ENCODE results near the gene EI24. TPM values are rescaled to one million over a fixed set of nuclear protein-coding genes. Genes with fewer than 3 reads are reported as not detected.
"Not testable (repeated sequence)": the region's sequence is repeated elsewhere in the genome, so short reads cannot be mapped to it uniquely, and the experiment has no call there.

EI24 gene
- polyA plus RNA-seq = 90.3 TPM
- long read RNA-seq, donor 1, transcript EI24-201 (11 exons, 2,455 nt) = major isoform, 22 of 24 reads
- long read RNA-seq, donor 1, partial matches to known transcripts = 0 of 24 reads
- long read RNA-seq, donor 1, other reads (novel, unspliced or antisense) = 0 of 24 reads
- long read RNA-seq, donor 2, transcript EI24-201 (11 exons, 2,455 nt) = major isoform, 25 of 62 reads
- long read RNA-seq, donor 2, partial matches to known transcripts = 33 of 62 reads
- long read RNA-seq, donor 2, other reads (novel, unspliced or antisense) = 0 of 62 reads
- long read RNA-seq, donor 3 = 0 reads
- long read RNA-seq, donor 4, partial matches to known transcripts = 0 of 2 reads
- long read RNA-seq, donor 4, other reads (novel, unspliced or antisense) = 0 of 2 reads
- long read RNA-seq, donor 5, transcript EI24-201 (11 exons, 2,455 nt) = major isoform, 18 of 19 reads
- long read RNA-seq, donor 5, partial matches to known transcripts = 0 of 19 reads
- long read RNA-seq, donor 5, other reads (novel, unspliced or antisense) = 0 of 19 reads
- long read RNA-seq, donor 6, transcript EI24-201 (11 exons, 2,455 nt) = major isoform, 17 of 52 reads
- long read RNA-seq, donor 6, partial matches to known transcripts = 35 of 52 reads
- long read RNA-seq, donor 6, other reads (novel, unspliced or antisense) = 0 of 52 reads
- long read RNA-seq, donor 7, transcript EI24-201 (11 exons, 2,455 nt) = major isoform, 10 of 12 reads
- long read RNA-seq, donor 7, partial matches to known transcripts = 0 of 12 reads
- long read RNA-seq, donor 7, other reads (novel, unspliced or antisense) = 0 of 12 reads
- long read RNA-seq, donor 8, transcript EI24-201 (11 exons, 2,455 nt) = major isoform, 22 of 88 reads
- long read RNA-seq, donor 8, partial matches to known transcripts = 64 of 88 reads
- long read RNA-seq, donor 8, other reads (novel, unspliced or antisense) = 0 of 88 reads
- long read RNA-seq, donor 9, transcript EI24-201 (11 exons, 2,455 nt) = major isoform, 26 of 66 reads
- long read RNA-seq, donor 9, partial matches to known transcripts = 39 of 66 reads
- long read RNA-seq, donor 9, other reads (novel, unspliced or antisense) = 0 of 66 reads
- long read RNA-seq, donor 10, transcript EI24-201 (11 exons, 2,455 nt) = major isoform, 27 of 28 reads
- long read RNA-seq, donor 10, partial matches to known transcripts = 0 of 28 reads
- long read RNA-seq, donor 10, other reads (novel, unspliced or antisense) = 0 of 28 reads
- long read RNA-seq, donor 11, transcript EI24-201 (11 exons, 2,455 nt) = major isoform, 19 of 24 reads
- long read RNA-seq, donor 11, partial matches to known transcripts = 5 of 24 reads
- long read RNA-seq, donor 11, other reads (novel, unspliced or antisense) = 0 of 24 reads

DNA sequence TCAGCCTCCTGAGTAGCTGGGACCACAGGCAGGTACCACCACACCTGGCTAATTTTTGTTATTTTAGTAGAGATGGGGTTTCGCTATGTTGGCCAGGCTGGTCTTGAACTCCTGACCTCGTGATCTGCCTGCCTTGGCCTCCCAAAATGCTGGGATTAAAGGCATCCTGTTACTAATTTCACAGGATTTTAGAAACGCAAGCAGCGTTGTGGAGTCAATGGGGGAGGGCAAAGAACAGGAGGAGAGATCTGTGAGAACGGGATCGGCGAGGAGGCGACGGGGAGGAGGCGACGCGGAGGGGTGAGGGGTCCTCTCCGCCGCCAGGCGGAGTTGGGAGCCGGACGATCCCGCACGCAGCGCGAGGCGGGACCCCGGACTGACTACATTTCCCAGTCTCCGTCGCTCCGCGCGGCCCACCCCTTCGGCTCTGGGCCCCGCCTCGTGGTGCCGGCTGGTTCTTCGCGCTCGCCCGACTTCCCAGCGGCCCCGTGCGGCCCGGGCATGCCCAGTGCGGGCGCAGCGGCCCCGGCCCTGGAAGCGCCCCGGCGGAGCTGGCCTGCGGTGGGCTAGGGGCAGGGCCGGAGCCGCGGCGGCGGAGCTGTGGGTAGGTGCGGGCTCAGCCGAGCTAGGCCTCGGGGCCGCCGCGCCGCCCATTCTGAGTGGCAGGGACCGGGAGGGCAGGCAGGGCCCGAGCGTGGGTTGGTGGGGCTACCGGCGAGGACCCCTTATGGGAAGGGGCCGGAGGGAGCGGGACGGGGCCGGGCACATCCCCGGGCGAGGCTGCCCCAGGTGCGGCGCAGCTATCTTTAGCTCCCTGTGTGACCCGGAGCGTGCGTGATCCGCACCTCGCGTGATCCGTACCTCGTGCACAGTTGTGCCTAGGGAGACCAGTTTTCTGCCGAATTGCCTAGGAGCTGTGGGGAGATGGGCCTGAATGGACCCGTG lies at the start of gene EI24:
Gene EI24, plus strand, starts transcription at position 508 of the 945 bp plus-strand sequence. CDS start 3,051 bp downstream, outside the sequence.
- Histone ChIP-seq H3K36me3 (ENCODE audit: control insufficient read depth, insufficient read depth, low read length) (peaks cover 9% of the 10 kb centered on the region), H3K9me3 (ENCODE audit: control insufficient read depth, low read depth, low read length) (no peaks in the 10 kb centered on the region), H3K27me3 (ENCODE audit: control insufficient read depth, insufficient read depth, low read length) (no peaks in the 10 kb centered on the region), H3K4me1 (ENCODE audit: control insufficient read depth, insufficient read depth, low read length) (peaks cover 8% of the 10 kb centered on the region), H3K27ac (ENCODE audit: low read length) (peak within 1 kb of the TSS; percentile 13), H3K4me3 (ENCODE audit: low read length) (peak within 1 kb of the TSS; percentile 54)
- no CpG with 5 or more reads among the region's 83 CpGs for WGBS (ENCODE audit: insufficient coverage, low lambda C conversion rate)
- DNase-seq = peak; percentile 86 to 92

DNA sequence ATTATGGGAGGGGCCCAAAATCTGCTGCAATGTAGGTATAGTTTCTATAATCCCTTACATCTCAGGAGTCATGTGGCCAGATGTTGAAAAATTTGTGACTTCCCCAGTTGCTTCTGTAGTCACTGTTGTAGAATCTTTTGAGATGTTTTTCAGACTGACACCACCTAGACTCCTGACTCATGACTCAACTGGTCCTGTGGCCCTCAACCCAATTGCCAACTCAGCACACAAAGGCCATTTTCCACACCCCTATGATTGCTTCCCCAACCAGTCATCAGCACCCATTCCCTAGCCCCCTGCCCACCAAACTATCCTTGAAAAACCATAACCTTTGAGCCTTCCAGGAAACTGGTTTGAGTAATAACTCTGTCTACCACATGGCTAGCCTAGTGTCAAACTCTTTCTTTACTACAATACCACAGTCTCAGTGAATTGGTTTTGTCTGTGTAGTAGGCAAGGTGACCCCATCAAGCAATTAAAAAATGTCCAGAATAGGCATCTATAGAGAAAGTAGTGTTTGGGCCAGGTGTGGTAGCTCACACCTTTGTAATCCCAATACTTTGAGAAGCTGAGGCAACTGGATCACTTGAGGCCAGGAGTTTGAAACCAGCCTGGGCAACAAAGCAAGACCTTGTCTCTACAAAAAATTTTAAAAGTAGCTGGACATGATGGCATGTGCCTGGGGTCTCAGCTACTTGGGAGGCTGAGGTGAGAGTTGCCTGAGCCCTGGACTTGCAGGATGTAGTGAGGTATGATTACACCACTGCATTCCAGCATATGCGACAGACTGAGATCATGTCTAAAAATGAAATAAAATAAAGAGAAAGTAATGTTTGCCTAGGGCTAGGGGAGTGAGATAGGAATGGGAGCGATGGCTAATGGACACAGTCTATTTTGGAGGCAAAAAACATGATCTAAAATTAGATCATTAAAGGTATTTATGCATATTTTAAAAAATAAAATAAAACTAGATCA lies 49.1 kb upstream of the EI24 start:
- no peak for DNase-seq
- 93% methylated on average over 2 of the region's 2 CpGs for WGBS (ENCODE audit: insufficient coverage, low lambda C conversion rate)
- no peaks in the 10 kb centered on the region for H3K4me1 ChIP-seq (ENCODE audit: control insufficient read depth, insufficient read depth, low read length)
- no peaks in the 10 kb centered on the region for H3K9me3 ChIP-seq (ENCODE audit: control insufficient read depth, low read depth, low read length)
- H3K27ac ChIP-seq (ENCODE audit: low read length) = no peak overlapping the region
- no peaks in the 10 kb centered on the region for H3K36me3 ChIP-seq (ENCODE audit: control insufficient read depth, insufficient read depth, low read length)
- H3K4me3 ChIP-seq (ENCODE audit: low read length) = no peak overlapping the region
- no peaks in the 10 kb centered on the region for H3K27me3 ChIP-seq (ENCODE audit: control insufficient read depth, insufficient read depth, low read length)

DNA sequence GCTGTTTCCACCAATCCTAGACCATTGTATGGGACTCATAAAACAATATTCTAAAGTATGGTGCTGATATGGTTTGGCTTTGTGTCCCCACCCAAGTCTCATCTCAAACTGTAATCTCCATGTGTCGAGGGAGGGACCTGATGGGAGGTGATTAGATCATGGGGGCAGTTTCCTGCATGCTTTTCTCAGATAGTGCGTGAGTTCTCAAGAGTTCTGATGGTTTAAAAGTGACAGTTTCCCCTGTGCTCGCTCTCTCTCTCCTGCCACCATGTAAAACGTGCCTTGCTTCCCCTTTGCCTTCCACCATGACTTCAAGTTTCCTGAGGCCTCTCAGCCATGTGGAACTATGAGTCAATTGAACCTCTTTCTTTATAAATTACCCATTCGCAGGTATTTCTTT lies 44.0 kb upstream of the EI24 start:
- no peaks in the 10 kb centered on the region for H3K9me3 ChIP-seq (ENCODE audit: control insufficient read depth, low read depth, low read length)
- no peak overlapping the region for H3K27ac ChIP-seq (ENCODE audit: low read length)
- no peaks in the 10 kb centered on the region for H3K27me3 ChIP-seq (ENCODE audit: control insufficient read depth, insufficient read depth, low read length)
- DNase-seq = no peak
- H3K4me1 ChIP-seq (ENCODE audit: control insufficient read depth, insufficient read depth, low read length) = no peaks in the 10 kb centered on the region
- 100% methylated on average over 1 of the region's 5 CpGs for WGBS (ENCODE audit: insufficient coverage, low lambda C conversion rate)
- no peaks in the 10 kb centered on the region for H3K36me3 ChIP-seq (ENCODE audit: control insufficient read depth, insufficient read depth, low read length)
- no peak overlapping the region for H3K4me3 ChIP-seq (ENCODE audit: low read length)

DNA sequence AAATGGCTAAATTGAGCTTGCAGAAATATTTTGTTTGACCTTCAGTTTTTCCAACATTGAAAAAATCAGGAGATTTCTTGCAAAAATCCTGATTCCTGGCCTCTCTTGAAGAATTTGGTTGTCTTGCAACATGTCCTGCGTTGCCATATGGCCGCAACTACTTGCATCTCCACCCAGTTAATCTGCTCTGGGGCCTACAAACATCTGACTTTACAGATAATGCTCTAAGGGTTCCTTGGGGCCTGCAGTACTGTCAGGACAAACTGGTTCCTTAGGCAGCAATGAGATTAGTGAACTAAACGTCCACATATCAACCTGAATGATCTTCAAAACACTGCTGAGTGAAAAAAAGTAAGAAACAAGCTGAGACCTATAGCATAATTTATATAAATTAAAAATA lies 36.6 kb upstream of the EI24 start:
- no peaks in the 10 kb centered on the region for H3K27me3 ChIP-seq (ENCODE audit: control insufficient read depth, insufficient read depth, low read length)
- DNase-seq = no peak
- no peaks in the 10 kb centered on the region for H3K36me3 ChIP-seq (ENCODE audit: control insufficient read depth, insufficient read depth, low read length)
- no peak overlapping the region for H3K4me3 ChIP-seq (ENCODE audit: low read length)
- no peak overlapping the region for H3K27ac ChIP-seq (ENCODE audit: low read length)
- H3K9me3 ChIP-seq (ENCODE audit: control insufficient read depth, low read depth, low read length) = no peaks in the 10 kb centered on the region
- no CpG with 5 or more reads among the region's 3 CpGs for WGBS (ENCODE audit: insufficient coverage, low lambda C conversion rate)
- H3K4me1 ChIP-seq (ENCODE audit: control insufficient read depth, insufficient read depth, low read length) = no peaks in the 10 kb centered on the region

DNA sequence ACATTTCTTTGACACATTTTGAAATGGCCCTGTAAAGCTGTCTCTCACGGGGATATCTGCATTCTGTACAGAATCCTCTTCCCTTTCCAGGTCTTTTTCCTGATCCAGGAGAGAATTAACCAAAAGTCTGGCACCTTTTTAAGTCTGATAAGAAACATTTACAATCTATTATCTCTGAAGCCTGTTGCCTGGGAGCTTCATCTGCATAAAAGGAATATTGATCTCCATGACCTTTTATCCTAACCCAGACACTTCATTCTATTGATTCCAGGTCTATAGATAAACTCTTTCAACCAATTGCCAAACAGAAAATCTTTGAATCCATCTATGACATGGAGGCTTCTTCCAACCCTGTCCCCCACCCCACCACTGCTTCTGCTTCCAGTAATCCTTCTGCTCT lies 33.7 kb upstream of the EI24 start:
- 63% methylated on average over 1 of the region's 1 CpG for WGBS (ENCODE audit: insufficient coverage, low lambda C conversion rate)
- H3K4me1 ChIP-seq (ENCODE audit: control insufficient read depth, insufficient read depth, low read length) = no peaks in the 10 kb centered on the region
- H3K4me3 ChIP-seq (ENCODE audit: low read length) = no peak overlapping the region

DNA sequence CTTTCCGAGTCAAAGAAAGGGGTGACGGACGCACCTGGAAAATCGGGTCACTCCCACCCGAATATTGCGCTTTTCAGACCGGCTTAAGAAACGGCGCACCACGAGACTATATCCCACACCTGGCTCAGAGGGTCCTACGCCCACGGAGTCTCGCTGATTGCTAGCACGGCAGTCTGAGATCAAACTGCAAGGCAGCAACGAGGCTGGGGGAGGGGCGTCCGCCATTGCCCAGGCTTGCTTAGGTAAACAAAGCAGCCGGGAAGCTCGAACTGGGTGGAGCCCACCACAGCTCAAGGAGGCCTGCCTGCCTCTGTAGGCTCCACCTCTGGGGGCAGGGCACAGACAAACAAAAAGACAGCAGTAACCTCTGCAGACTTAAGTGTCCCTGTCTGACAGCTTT lies 32.4 kb upstream of the EI24 start:
- H3K27me3 ChIP-seq (ENCODE audit: control insufficient read depth, insufficient read depth, low read length); H3K36me3 ChIP-seq (ENCODE audit: control insufficient read depth, insufficient read depth, low read length); H3K27ac ChIP-seq (ENCODE audit: low read length); H3K4me1 ChIP-seq (ENCODE audit: control insufficient read depth, insufficient read depth, low read length); H3K9me3 ChIP-seq (ENCODE audit: control insufficient read depth, low read depth, low read length); DNase-seq; H3K4me3 ChIP-seq (ENCODE audit: low read length): not testable (repeated sequence)
- WGBS (ENCODE audit: insufficient coverage, low lambda C conversion rate) = no CpG with 5 or more reads among the region's 19 CpGs

More for the DNA sequence above, 33.7 kb upstream of the EI24 start:
- no peaks in the 10 kb centered on the region for H3K36me3 ChIP-seq (ENCODE audit: control insufficient read depth, insufficient read depth, low read length)
- no peak overlapping the region for H3K27ac ChIP-seq (ENCODE audit: low read length)
- no peaks in the 10 kb centered on the region for H3K9me3 ChIP-seq (ENCODE audit: control insufficient read depth, low read depth, low read length)
- H3K27me3 ChIP-seq (ENCODE audit: control insufficient read depth, insufficient read depth, low read length) = no peaks in the 10 kb centered on the region
- no peak for DNase-seq

DNA sequence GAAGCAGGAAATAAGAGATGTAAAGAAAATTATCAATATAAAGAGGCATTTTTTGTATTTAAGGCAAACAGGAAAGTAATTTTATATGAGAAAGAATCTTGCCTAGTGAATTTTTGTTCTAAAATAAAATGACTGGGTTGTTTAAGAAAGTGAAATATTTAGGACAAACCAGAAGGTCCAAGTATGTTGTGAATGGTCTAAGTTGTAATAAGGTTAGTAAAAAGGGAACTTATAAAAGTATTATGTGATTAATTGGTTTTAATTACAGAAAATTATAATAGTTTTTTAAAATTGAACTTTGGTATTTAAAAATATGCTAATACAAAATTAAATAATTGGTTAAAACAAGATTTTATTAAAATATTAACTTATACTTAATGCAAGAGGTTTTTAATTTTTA lies 26.6 kb upstream of the EI24 start:
- Histone ChIP-seq H3K36me3 (ENCODE audit: control insufficient read depth, insufficient read depth, low read length) (no peaks in the 10 kb centered on the region), H3K9me3 (ENCODE audit: control insufficient read depth, low read depth, low read length) (no peaks in the 10 kb centered on the region), H3K27me3 (ENCODE audit: control insufficient read depth, insufficient read depth, low read length) (no peaks in the 10 kb centered on the region), H3K4me3 (ENCODE audit: low read length) (no peak overlapping the region), H3K4me1 (ENCODE audit: control insufficient read depth, insufficient read depth, low read length) (no peaks in the 10 kb centered on the region), H3K27ac (ENCODE audit: low read length) (no peak overlapping the region)
- no peak for DNase-seq

DNA sequence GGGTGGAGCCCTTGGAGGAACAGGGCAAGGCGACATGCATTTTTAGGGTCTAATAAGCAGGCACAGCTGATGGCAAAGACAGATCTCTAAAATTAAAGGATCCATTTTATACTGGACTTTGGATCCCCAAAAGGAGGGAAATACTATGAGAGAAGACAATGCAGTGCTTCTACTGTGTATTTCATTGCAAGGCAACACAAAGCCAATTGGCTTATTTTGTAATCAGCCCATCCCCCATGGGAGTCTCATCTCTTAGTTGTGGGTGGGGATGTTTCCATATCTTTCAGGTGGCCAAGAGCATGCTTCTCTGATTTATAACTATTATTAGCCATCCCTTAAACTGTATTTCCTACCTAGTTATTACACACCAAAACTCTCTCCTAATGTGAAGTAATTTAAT lies 18.5 kb upstream of the EI24 start:
- H3K4me3 ChIP-seq (ENCODE audit: low read length) = no peak overlapping the region
- no peaks in the 10 kb centered on the region for H3K4me1 ChIP-seq (ENCODE audit: control insufficient read depth, insufficient read depth, low read length)
- no peaks in the 10 kb centered on the region for H3K36me3 ChIP-seq (ENCODE audit: control insufficient read depth, insufficient read depth, low read length)
- peaks cover 6% of the 10 kb centered on the region for H3K9me3 ChIP-seq (ENCODE audit: control insufficient read depth, low read depth, low read length)
- WGBS (ENCODE audit: insufficient coverage, low lambda C conversion rate) = no CpG with 5 or more reads among the region's 1 CpG
- DNase-seq = no peak
- no peaks in the 10 kb centered on the region for H3K27me3 ChIP-seq (ENCODE audit: control insufficient read depth, insufficient read depth, low read length)
- H3K27ac ChIP-seq (ENCODE audit: low read length) = no peak overlapping the region

All from large intestine (tissue), 12 donors.